GM21381 (cell line): ENCODE results near the gene GEMIN2.
"Not testable (repeated sequence)": the region's sequence is repeated elsewhere in the genome, so short reads cannot be mapped to it uniquely, and the experiment has no call there.

Experiments used
- ATAC-seq: cut with Tn5 transposase; IDR thresholded peaks from one replicate; pipeline ENCODE4 v1.9.1; 2021; ENCODE audit warnings: mild to moderate bottlenecking, moderate library complexity; ENCODE audit not compliant: unreplicated experiment

GEMIN2 gene

DNA sequence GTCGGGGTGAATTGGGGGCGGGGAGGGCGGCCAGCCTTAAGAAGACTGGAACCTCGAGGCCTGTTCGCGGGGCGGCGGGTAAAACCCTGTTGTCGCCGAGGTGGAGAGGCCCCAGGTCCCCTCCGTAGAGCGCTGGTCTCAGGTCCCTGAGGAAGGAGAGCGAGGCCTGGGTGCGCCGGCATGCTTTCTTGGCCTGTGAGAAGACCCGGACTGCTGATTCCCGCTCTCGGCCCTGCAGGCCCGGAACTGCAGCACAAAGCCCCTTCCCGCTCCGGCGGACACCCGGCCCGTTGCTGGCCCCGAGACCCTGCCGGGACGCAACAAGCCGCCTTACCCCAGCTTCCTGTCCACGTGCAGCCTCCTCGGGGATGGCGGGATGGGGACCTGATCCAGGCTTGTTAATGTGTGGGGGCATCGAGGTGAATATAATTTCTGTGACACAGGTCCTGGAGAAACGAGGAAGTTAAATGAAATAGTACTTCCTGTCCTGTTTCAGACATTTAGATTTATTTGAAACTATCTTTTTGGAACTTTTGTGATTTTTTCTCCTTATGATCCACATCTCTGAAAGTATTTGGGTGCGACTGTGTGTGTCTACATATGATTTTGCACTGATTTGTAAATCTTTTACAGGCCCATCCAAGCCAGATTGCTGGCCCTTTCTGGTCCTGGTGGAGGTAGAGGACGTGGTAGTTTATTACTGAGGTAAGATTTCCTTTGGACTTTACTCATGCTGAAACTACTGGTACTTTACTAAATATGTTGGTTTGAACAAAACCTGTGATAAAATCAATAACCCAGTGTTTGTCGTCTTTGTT is 61.5 kb downstream of the GEMIN2 start:
- ATAC-seq: peak; percentile 3

DNA sequence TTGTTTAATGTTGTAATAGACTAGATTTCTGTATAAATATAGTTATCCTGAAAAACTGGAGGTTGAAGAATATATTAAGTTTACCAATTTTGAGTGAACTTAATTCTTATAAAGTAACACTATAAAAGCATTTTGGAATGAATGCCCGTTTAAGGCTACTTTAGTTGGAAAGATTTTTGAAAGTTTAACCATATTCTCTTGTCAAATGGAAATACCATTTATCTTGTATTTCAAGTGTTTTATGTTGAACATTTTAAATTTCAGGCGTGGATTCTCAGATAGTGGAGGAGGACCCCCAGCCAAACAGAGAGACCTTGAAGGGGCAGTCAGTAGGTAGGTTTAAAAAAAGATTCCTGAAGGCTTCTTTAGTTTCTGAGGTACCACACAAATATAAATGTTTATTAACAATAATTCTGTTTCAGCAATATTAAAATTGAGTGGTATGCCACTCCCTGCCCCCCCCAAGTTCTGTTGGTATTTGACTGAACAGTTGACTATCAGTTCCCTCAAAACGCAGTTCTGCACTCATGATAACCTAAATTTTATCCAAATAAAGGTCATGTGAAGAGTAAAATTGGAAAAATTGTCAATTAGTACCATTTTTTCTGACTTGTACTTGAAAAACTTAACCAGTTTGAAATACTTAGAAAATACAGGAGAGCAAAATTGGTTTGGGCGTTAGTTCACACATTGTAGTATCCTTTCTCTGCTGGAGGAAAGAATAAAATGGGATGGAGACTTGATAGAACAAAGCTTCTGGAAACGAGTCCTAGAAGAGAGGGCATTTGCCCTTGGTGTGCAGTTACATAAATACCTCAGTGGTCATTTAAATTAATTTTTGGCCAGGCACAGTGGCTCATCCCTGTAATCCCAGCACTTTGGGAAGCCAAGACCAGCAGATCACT is 62.4 kb downstream of the GEMIN2 start:
- ATAC-seq: no peak

DNA sequence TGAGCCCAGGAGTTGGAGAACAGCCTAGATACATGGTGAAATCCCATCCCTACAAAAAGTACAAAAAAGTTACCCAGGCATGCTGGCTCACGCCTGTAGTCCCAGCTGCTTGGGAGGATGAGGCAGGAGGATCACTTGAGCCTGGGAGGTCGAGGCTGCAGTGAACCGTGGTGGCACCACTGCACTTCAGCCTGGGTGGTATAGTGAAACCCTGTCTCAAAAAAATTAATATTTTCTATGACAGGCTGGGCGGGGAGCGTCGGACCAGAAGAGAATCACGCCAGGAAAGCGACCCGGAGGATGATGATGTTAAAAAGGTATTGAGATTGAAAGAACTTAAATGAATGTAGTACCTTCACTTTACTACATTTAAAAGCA is 63.0 kb downstream of the GEMIN2 start:
- no peak for ATAC-seq

DNA sequence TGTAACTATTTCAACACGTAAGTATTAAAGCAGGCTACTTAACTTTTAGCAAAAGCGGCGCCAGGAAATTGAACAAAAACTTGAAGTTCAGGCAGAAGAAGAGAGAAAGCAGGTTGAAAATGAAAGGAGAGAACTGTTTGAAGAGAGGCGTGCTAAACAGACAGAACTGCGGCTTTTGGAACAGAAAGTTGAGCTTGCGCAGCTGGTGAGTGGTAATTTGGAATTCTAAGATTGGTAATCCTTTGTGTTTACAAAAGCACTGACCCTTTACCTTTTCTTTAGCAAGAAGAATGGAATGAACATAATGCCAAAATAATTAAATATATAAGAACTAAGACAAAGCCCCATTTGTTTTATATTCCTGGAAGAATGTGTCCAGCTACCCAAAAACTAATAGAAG is 64.9 kb downstream of the GEMIN2 start:
- no peak for ATAC-seq

DNA sequence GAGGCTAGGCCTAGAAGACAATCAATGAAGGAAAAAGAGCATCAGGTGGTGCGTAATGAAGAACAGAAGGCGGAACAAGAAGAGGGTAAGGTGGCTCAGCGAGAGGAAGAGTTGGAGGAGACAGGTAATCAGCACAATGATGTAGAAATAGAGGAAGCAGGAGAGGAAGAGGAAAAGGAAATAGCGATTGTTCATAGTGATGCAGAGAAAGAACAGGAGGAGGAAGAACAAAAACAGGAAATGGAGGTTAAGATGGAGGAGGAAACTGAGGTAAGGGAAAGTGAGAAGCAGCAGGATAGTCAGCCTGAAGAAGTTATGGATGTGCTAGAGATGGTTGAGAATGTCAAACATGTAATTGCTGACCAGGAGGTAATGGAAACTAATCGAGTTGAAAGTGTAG is 66.4 kb downstream of the GEMIN2 start:
- ATAC-seq: no peak

DNA sequence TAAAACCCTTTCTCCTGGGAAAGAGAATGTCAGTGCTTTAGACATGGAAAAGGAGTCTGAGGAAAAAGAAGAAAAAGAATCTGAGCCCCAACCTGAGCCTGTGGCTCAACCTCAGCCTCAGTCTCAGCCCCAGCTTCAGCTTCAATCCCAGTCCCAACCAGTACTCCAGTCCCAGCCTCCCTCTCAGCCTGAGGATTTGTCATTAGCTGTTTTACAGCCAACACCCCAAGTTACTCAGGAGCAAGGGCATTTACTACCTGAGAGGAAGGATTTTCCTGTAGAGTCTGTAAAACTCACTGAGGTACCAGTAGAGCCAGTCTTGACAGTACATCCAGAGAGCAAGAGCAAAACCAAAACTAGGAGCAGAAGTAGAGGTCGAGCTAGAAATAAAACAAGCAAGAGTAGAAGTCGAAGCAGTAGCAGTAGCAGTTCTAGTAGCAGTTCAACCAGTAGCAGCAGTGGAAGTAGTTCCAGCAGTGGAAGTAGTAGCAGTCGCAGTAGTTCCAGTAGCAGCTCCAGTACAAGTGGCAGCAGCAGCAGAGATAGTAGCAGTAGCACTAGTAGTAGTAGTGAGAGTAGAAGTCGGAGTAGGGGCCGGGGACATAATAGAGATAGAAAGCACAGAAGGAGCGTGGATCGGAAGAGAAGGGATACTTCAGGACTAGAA is 67.0 kb downstream of the GEMIN2 start:
- ATAC-seq: no peak

DNA sequence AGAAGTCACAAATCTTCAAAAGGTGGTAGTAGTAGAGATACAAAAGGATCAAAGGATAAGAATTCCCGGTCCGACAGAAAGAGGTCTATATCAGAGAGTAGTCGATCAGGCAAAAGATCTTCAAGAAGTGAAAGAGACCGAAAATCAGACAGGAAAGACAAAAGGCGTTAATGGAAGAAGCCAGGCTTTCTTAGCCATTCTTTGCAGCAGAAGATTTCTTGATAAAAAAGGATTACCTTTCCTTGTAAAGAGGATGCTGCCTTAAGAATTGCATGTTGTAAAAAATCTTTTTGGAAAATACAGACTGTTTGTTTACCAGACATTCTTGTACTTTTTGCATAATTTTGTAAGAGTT is 67.5 kb downstream of the GEMIN2 start:
- no peak for ATAC-seq

DNA sequence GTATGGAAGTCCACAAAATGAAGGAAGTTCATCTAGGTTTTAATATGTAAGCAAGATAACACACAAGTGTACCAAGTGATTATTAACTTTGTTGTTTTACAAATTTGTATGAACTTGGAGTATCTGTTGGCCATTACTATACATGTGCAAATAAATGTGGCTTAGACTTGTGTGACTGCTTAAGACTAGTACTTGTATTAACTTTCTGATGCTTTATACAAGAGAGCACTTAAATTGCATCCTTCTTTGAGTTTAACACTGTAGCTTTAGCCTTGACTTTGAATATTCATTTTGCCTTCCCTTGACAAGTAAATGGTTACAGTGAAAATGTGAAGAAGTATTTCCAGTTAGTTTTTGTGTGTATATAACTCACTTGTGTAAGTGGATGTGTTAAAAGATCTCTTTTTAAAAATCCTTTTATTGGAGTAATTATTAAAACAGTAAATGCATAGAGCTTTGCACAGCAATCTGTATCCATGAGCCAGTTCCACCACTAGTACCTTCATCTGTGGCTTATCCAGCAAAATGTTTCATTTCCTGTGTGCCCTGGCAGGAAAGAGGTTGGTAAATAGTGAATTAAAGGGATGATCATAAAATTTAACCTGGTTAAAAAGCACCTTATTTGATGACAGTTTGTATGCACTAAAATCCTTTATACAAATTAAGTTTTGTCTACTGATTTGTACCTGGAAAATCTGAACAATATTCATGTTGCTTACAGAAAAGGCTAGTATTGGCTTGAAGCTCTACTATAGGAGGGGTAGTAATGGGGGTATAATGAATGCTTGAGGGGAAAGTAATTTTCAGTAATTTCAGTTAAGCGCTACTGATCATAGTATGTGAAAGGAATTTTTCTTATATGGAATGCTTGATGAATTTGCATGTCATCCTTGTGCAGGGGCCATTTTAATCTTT is 68.9 kb downstream of the GEMIN2 start:
- no peak for ATAC-seq

DNA sequence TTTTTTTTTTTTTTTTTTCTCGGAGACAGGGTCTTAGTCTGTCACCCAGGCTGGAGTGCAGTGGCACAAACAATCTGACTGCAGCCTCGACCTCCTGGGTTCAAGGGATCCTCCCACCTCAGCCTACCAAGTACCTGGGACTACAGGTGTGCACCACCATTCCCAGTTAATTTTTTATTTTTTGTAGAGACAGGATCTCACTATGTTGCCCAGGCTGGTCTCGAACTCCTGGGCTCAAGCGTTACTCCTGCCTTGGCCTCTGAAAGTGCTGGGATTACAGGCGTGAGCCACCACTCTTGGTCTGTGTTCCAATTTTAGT is 69.5 kb downstream of the GEMIN2 start:
- not testable (repeated sequence) for ATAC-seq

DNA sequence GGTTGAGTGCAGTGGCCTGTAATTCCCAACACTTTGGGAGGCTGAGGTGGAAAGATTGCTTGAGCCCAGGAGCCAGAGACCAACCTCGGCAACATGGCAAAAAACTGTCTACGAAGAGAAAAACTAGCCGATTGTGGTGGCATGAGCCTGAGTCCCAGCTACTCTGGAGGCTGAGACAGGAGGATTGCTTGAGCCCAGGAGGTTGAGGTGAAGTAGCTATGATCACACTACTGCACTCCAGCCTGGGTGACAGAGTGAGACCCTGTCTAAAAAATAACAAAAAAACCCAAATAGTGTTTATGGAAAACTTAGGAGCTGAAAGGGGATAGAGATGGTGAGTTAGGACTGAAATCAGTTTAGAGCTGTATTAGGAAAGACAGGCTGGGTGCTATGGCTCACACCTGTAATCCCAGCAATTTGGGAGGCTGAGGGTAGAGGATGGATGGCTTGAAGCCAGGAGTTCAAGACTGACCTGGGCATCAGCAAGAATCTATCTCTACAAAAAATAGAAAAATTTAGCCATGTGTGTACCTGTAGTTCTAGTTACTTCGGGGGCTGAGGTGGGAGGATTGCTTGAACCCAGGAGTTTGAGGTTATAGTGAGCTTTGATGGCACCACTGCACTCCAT is 70.6 kb downstream of the GEMIN2 start:
- no peak for ATAC-seq

DNA sequence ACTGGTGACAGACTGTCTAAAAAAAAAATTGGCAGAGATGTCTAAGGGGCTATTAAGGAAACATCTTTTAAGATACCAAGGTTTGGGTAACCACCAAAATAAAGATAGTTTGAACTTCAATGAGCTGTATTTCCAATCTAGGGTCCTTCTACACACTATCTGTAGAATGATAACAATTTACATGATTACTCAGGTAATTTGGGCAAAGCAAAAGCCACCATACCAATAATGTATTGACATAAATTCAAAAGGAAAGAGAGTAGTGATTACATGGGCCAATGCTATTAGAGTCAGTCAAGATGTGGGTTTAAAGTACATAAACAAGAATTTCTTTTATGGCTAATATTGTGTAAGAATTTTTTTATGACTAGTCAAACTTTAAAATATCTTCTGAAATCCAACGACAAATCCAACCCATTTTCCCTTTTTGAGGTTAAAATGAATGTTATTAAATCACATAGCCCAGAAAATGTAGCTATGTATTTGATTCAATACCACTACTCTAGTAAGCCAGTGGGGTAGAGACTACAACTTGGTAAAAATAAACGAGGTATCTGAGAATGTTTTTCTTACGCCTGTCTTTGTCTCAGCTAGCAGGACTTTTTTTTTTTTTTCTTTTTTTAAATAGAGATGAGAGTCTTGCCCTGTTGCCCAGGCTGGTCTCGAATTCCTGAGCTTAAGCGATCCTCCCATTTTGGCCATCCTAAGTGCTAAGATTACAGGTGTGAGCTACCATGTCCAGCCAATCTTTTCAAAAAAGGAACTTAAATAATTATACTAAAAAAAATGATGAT is 71.3 kb downstream of the GEMIN2 start:
- ATAC-seq: no peak
